NCI-H1092 (cell line): Measurements from ENCODE around the gene CBARP.

Experiments used
- DNase-seq: peaks from one replicate; lab custom pipeline; 2025; lab: John Stamatoyannopoulos, UW

Gene CBARP

GRCh38 chr19:1275976-1276627, 38.3 kb upstream of the CBARP start:
- no peak for DNase-seq

GRCh38 chr19:1275260-1275975, 37.6 kb upstream of the CBARP start, which contains the start of gene FAM174C:
FAM174C (plus strand) TSS chr19:1275530; CDS start chr19:1275550, 20 bp downstream.
- peak; percentile 96 for DNase-seq

GRCh38 chr19:1274852-1275259, 37.1 kb upstream of the CBARP start:
- DNase-seq: no peak

- DNase-seq: no peak
Measured at GRCh38 chr19:1274081-1274851, 36.5 kb upstream of the CBARP start.

GRCh38 chr19:1273263-1274041, 35.6 kb upstream of the CBARP start:
- DNase-seq: no peak

- no peak for DNase-seq
Measured at GRCh38 chr19:1272423-1273262, 34.8 kb upstream of the CBARP start.

GRCh38 chr19:1271528-1272422, 34.0 kb upstream of the CBARP start:
- DNase-seq: no peak

- no peak for DNase-seq
Measured at GRCh38 chr19:1270854-1271527, 33.2 kb upstream of the CBARP start.

- DNase-seq: no peak
Measured at GRCh38 chr19:1270213-1270853, 32.5 kb upstream of the CBARP start.

GRCh38 chr19:1269478-1270212, 31.8 kb upstream of the CBARP start:
- DNase-seq: peak; percentile 76

GRCh38 chr19:1269065-1269477, 31.3 kb upstream of the CBARP start, which contains the start of gene CIRBP:
CIRBP (plus strand) TSS chr19:1269332; CDS start chr19:1270934, 1,602 bp downstream.
- DNase-seq: peak; percentile 96

- DNase-seq: no peak
Measured at GRCh38 chr19:1268226-1269064, 30.6 kb upstream of the CBARP start.

GRCh38 chr19:1267477-1268225, 29.8 kb upstream of the CBARP start:
- no peak for DNase-seq

- no peak for DNase-seq
Measured at GRCh38 chr19:1266916-1267476, 29.2 kb upstream of the CBARP start.

GRCh38 chr19:1266129-1266915, 28.5 kb upstream of the CBARP start:
- DNase-seq: peak; percentile 65
